ENCODE measurements around the gene KCNV2.

KCNV2 gene

DNA sequence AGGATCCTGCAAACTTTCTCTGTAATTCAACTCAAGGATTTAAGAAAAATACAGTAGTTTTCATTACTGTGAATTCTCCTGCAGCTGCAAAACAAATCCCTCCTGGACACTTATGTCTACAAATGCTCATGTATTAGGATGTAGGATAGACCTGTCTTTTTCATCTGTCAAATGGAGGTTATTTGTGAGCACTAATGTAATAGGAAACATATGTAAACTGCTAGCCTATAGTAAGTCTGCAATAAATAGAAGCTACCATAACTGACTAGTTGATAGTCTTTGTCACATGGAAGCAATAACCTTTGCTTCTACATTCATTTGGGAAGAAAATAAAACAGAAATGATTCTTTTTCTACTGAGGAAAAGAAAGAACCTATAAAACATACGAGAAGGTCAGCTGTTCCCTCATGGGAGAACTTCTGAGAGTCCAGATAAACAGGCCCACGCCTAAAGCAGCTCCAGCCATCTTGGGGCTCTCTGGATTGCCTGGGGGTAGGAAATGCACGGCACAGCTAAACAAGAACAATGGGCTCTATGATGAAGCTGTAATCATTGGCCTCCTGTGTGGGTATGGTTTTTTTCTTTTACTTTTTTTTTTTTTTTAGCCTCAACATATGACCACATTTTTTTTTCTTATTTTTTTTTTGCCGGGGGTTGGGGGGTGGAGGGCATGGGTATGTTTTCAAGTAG, 6.2 kb downstream of the KCNV2 start:
- DNase-seq (ENCODE audit: insufficient read length) (no peak), FAIRE-seq (no peak)

GRCh38 chr9:2725126-2725525, 7.8 kb downstream of the KCNV2 start:
- FAIRE-seq (no peak), DNase-seq (ENCODE audit: insufficient read length) (no peak)
- TF ChIP-seq TAF1 (IDR thresholded peaks at IDR 0.05; ENCODE audit: borderline replicate concordance, low read depth, low read length) (no peak), POLR2AphosphoS5 (IDR thresholded peaks at IDR 0.05; ENCODE audit: low read depth, low read length) (no peak), POLR2A (IDR thresholded peaks at IDR 0.05; ENCODE audit: low read depth, low read length) (no peak)

More for the DNA sequence above, 6.2 kb downstream of the KCNV2 start:
- no peak for TF ChIP-seq POLR2A (IDR thresholded peaks at IDR 0.05; ENCODE audit: low read depth, low read length)
- no peak for TF ChIP-seq TAF1 (IDR thresholded peaks at IDR 0.05; ENCODE audit: borderline replicate concordance, low read depth, low read length)
- TF ChIP-seq POLR2AphosphoS5 (IDR thresholded peaks at IDR 0.05; ENCODE audit: low read depth, low read length) = no peak

DNA sequence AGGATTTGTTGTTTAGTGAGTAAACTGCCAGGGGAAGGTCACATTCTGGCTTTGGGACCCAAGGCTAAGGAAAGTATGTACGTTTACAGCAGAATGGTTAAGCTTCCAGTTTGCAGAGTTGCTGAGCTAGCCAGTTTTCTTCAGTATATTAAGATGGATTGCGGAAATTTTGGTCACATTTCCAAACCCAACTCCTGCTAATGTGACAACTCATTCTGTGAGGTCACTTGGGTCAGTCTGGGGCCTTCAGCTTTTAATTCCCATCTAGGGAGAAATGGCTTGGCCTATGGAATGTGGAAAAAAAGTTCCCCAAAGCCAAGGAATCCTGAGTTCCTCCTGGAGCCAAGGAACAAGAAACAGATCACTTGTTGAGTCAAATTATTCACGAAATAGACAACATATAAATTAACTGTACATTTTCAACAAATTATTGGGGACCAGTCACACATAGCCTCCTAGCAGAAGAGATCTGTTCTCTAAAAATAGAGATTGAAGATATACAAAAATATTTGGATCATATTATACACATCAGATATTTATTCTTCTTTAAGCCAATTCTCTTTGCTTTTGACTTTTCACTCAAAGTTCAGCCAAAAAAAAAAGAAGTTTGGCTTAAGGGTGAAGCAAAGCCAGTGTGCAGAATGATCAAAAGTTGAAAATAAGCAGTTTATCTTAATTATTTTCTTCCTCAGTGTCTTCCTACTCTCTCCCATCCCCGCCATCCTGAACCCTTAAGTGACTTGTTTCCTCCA, 8.8 kb downstream of the KCNV2 start:
- FAIRE-seq (no peak), DNase-seq (ENCODE audit: insufficient read length) (no peak)
- TF ChIP-seq POLR2AphosphoS5 (IDR thresholded peaks at IDR 0.05; ENCODE audit: low read depth, low read length) = no peak
- TF ChIP-seq POLR2A (IDR thresholded peaks at IDR 0.05; ENCODE audit: low read depth, low read length) = no peak
- no peak for TF ChIP-seq TAF1 (IDR thresholded peaks at IDR 0.05; ENCODE audit: borderline replicate concordance, low read depth, low read length)

DNA sequence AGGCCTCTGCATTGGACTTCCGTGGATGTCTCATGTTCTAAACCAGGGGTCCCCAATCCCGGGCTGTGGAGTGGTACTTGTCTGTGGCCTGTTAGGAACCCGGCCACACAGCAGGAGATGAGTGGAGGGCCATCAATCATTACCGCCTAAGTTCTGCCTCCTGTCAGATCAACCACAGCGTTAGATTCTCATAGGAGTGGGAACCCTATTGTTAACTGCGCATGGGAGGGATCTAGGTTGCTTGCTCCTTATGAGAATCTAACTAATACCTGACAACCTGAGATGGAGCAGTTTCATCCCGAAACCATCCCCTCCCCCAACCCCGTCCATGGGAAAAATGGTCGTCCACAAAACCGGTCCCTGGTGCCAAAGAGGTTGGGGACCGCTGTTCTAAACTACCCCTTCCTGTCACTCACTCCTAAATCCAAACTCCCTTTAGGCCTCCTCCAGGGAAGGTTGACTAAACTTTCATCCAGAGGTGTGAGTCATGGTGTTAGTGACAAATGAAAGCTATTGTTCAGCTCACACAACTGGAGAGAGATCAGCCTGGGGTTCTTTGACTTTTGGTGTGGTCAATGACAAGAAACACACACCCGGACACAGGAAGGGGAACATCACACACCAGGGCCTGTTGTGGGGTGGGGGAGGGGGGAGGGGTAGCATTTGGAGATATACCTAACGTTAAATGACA, 9.5 kb downstream of the KCNV2 start:
- FAIRE-seq (no peak), DNase-seq (ENCODE audit: insufficient read length) (no peak)
- no peak for TF ChIP-seq POLR2A (IDR thresholded peaks at IDR 0.05; ENCODE audit: low read depth, low read length)

DNA sequence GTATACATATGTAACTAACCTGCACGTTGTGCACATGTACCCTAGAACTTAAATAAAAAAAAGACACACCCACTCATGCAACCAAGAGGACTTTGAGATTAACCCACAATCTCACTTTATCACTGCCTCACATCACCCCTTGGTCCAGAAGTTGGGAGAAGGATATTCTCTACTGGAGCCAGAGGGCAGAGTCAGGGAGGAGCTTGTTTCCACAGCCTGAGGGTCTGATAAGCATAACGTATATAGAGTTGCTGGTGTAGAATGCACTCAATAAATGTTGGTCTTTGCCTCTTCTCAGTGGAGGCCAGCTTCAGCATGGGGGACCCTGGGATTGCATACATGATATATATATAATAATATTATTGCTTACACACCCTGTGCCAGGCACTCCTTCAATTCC, 10.1 kb downstream of the KCNV2 start:
- no peak for FAIRE-seq
- no peak for DNase-seq (ENCODE audit: insufficient read length)
- no peak for TF ChIP-seq TAF1 (IDR thresholded peaks at IDR 0.05; ENCODE audit: borderline replicate concordance, low read depth, low read length)
- no peak for TF ChIP-seq POLR2AphosphoS5 (IDR thresholded peaks at IDR 0.05; ENCODE audit: low read depth, low read length)
- no peak for TF ChIP-seq POLR2A (IDR thresholded peaks at IDR 0.05; ENCODE audit: low read depth, low read length)

DNA sequence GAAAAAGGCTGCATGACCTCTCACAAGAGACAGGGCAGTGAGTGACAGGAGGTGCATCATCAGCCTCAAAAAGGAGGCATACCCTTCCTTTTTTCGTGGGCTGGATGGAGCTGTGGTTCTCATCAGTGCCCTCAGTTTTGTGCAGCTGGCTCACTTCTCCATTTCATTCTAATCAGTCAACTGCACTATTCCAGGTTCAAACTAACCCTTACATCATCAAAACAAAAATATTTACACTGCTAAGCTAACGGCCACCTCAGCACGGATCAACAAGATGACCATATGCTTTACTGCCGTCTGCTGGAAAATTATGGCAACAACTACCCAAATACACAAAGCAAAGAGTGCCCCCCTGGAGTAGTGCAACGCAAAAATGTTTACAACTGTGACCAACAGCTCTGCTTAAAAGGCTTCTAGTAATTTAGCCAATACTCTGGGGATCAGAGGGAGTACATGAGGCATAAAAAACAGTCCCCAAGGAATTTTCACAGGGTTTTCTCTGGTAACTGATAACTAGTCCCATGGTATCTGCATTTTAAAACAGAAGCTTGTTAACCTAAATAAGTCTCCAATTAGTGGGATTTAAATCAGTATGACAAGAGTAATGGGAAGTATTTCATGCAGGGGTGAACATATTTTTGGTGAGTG, 10.8 kb downstream of the KCNV2 start:
- DNase-seq (ENCODE audit: insufficient read length) (no peak), FAIRE-seq (peak; percentile 58)
- TF ChIP-seq TAF1 (IDR thresholded peaks at IDR 0.05; ENCODE audit: borderline replicate concordance, low read depth, low read length) (no peak), POLR2AphosphoS5 (IDR thresholded peaks at IDR 0.05; ENCODE audit: low read depth, low read length) (no peak), POLR2A (IDR thresholded peaks at IDR 0.05; ENCODE audit: low read depth, low read length) (no peak)

GRCh38 chr9:2729003-2729402, 11.7 kb downstream of the KCNV2 start:
- DNase-seq (ENCODE audit: insufficient read length) (no peak), FAIRE-seq (no peak)
- TF ChIP-seq TAF1 (IDR thresholded peaks at IDR 0.05; ENCODE audit: borderline replicate concordance, low read depth, low read length) (no peak), POLR2A (IDR thresholded peaks at IDR 0.05; ENCODE audit: low read depth, low read length) (no peak), POLR2AphosphoS5 (IDR thresholded peaks at IDR 0.05; ENCODE audit: low read depth, low read length) (no peak)

- DNase-seq (ENCODE audit: insufficient read length) (no peak), FAIRE-seq (no peak)
- TF ChIP-seq POLR2AphosphoS5 (IDR thresholded peaks at IDR 0.05; ENCODE audit: low read depth, low read length) (no peak), POLR2A (IDR thresholded peaks at IDR 0.05; ENCODE audit: low read depth, low read length) (no peak), TAF1 (IDR thresholded peaks at IDR 0.05; ENCODE audit: borderline replicate concordance, low read depth, low read length) (no peak)
These were observed 12.4 kb downstream of the KCNV2 start for GRCh38 chr9:2729721-2730120.

GRCh38 chr9:2730971-2731370, 13.7 kb downstream of the KCNV2 start:
- FAIRE-seq (no peak), DNase-seq (ENCODE audit: insufficient read length) (no peak)
- TF ChIP-seq POLR2A (IDR thresholded peaks at IDR 0.05; ENCODE audit: low read depth, low read length) = no peak
- no peak for TF ChIP-seq POLR2AphosphoS5 (IDR thresholded peaks at IDR 0.05; ENCODE audit: low read depth, low read length)
- no peak for TF ChIP-seq TAF1 (IDR thresholded peaks at IDR 0.05; ENCODE audit: borderline replicate concordance, low read depth, low read length)

GRCh38 chr9:2732492-2732891, 15.2 kb downstream of the KCNV2 start:
- FAIRE-seq = no peak
- DNase-seq (ENCODE audit: insufficient read length) = no peak
- TF ChIP-seq POLR2AphosphoS5 (IDR thresholded peaks at IDR 0.05; ENCODE audit: low read depth, low read length) = no peak
- no peak for TF ChIP-seq POLR2A (IDR thresholded peaks at IDR 0.05; ENCODE audit: low read depth, low read length)
- TF ChIP-seq TAF1 (IDR thresholded peaks at IDR 0.05; ENCODE audit: borderline replicate concordance, low read depth, low read length) = no peak

- DNase-seq (ENCODE audit: insufficient read length) (no peak), FAIRE-seq (no peak)
- no peak for TF ChIP-seq TAF1 (IDR thresholded peaks at IDR 0.05; ENCODE audit: borderline replicate concordance, low read depth, low read length)
- TF ChIP-seq POLR2AphosphoS5 (IDR thresholded peaks at IDR 0.05; ENCODE audit: low read depth, low read length) = no peak
- TF ChIP-seq POLR2A (IDR thresholded peaks at IDR 0.05; ENCODE audit: low read depth, low read length) = no peak
These were observed 23.3 kb downstream of the KCNV2 start for GRCh38 chr9:2740616-2741015.
